ENCODE results near the gene GLS. TPM values are rescaled to one million over a fixed set of nuclear protein-coding genes. Genes with fewer than 3 reads are reported as not detected.
"Not testable (repeated sequence)": the region's sequence is repeated elsewhere in the genome, so short reads cannot be mapped to it uniquely, and the experiment has no call there.

The GLS gene
- total RNA-seq, 2 experiments from 2014 or later: 218 to 227 TPM

GRCh38 chr2:190867212-190867611 is 13.4 kb upstream of the GLS start:
- ATAC-seq (no peak), DNase-seq (no peak)
- no peaks in the 10 kb centered on the region for H3K27me3 Mint-ChIP-seq
- ChIA-PET POLR2A (interaction anchor here (1.7 to 3.0 kb wide), 2 partner anchors 14 to 18 kb away, joined by 4 to 16 read pairs; partner anchors contain the start of gene GLS), CTCF (interaction anchor here (0.6 to 1.2 kb wide), 4 partner anchors 8 to 81 kb away, joined by 3 to 4 read pairs (median 3); no protein-coding TSS in a partner anchor)
- peaks cover 21% of the 10 kb centered on the region for H3K4me1 Mint-ChIP-seq (ENCODE audit: low read depth)
- no peak overlapping the region for H3K27ac Mint-ChIP-seq
- peaks cover 12% of the 10 kb centered on the region for H3K9me3 Mint-ChIP-seq
- no peak for TF ChIP-seq CTCF (IDR thresholded peaks at IDR 0.05)
- peaks cover 8% of the 10 kb centered on the region for H3K36me3 Mint-ChIP-seq (ENCODE audit: low read depth)
- intact Hi-C loops (cut with micrococcal nuclease): no loop called here
- no peak overlapping the region for H3K4me3 Mint-ChIP-seq

DNA sequence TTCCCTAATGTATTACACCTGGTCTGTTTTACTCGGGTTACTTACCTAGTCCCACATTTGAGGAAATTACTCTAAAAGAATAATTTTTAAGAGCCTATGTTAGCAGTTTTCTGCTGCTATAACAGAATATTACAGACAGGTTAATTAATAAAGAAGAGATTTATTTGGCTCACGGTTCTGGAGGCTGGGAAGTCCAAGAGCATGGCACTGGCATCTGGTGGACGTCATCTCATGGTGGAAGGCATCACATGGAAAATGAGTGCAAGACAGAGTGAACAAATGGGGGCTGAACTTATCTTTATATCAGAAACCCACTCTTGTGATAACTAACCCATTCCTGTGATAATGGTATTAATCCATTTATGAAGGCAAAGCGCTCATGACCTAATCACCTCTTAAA is 12.8 kb upstream of the GLS start:
- POLR2A ChIA-PET: interaction anchor here (1.7 kb wide), 1 partner anchor 17 kb away, joined by 4 read pairs; no protein-coding TSS in a partner anchor
- no peak for ATAC-seq
- H3K27me3 Mint-ChIP-seq: no peaks in the 10 kb centered on the region
- peaks cover 14% of the 10 kb centered on the region for H3K4me1 Mint-ChIP-seq (ENCODE audit: low read depth)
- no peak overlapping the region for H3K27ac Mint-ChIP-seq
- peaks cover 6% of the 10 kb centered on the region for H3K9me3 Mint-ChIP-seq
- no peak overlapping the region for H3K4me3 Mint-ChIP-seq
- no peak for DNase-seq
- CTCF ChIA-PET: interaction anchor here (0.6 to 1.1 kb wide), 2 partner anchors 17 kb away, joined by 3 to 4 read pairs; no protein-coding TSS in a partner anchor
- H3K36me3 Mint-ChIP-seq (ENCODE audit: low read depth): peaks cover 2% of the 10 kb centered on the region
- intact Hi-C loops (cut with micrococcal nuclease): no loop called here
- no peak for TF ChIP-seq CTCF (IDR thresholded peaks at IDR 0.05)

DNA sequence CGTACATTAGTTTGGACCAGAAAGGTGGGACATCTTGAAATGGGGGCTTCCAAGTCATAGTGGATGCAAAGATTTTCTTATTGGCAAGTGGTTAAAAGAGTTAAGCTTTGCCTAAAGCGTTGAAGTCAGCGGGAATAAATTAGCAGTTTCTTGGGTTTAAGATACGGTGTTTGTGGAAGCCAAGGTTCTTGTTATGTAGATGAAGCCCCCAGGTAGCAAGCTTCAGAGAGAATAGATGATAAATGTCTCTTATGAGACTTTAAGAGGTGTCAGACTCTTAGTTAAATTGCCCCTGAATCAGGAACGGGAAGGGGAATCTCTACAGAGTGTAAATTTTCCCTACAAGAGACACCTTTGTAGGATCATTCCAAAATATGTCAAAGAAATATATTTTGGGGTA is 10.9 kb upstream of the GLS start:
- Mint-ChIP-seq H3K4me1 (ENCODE audit: low read depth) (no peaks in the 10 kb centered on the region), H3K36me3 (ENCODE audit: low read depth) (no peaks in the 10 kb centered on the region), H3K4me3 (no peak overlapping the region), H3K27ac (no peak overlapping the region), H3K9me3 (peaks cover 4% of the 10 kb centered on the region), H3K27me3 (no peaks in the 10 kb centered on the region)
- intact Hi-C loops (cut with micrococcal nuclease): no loop called here
- TF ChIP-seq CTCF (IDR thresholded peaks at IDR 0.05): no peak
- ChIA-PET POLR2A (interaction anchor here (1.1 to 1.8 kb wide), 2 partner anchors 8 to 12 kb away, joined by 3 to 5 read pairs; no protein-coding TSS in a partner anchor), CTCF (no interaction called here)
- DNase-seq: no peak
- no peak for ATAC-seq

- DNase-seq; H3K9me3 Mint-ChIP-seq; H3K4me3 Mint-ChIP-seq; H3K27ac Mint-ChIP-seq; ATAC-seq; H3K36me3 Mint-ChIP-seq (ENCODE audit: low read depth); H3K27me3 Mint-ChIP-seq; intact Hi-C loops (cut with micrococcal nuclease): not testable (repeated sequence)
- POLR2A ChIA-PET: interaction anchor here (1.1 kb wide), 1 partner anchor 8 kb away, joined by 5 read pairs; no protein-coding TSS in a partner anchor
- H3K4me1 Mint-ChIP-seq (ENCODE audit: low read depth): peaks cover 18% of the 10 kb centered on the region
- CTCF ChIA-PET: interaction anchor here (1.0 kb wide), 1 partner anchor 22 kb away, joined by 4 read pairs; no protein-coding TSS in a partner anchor
Measured at GRCh38 chr2:190873451-190873850, 7.2 kb upstream of the GLS start.

DNA sequence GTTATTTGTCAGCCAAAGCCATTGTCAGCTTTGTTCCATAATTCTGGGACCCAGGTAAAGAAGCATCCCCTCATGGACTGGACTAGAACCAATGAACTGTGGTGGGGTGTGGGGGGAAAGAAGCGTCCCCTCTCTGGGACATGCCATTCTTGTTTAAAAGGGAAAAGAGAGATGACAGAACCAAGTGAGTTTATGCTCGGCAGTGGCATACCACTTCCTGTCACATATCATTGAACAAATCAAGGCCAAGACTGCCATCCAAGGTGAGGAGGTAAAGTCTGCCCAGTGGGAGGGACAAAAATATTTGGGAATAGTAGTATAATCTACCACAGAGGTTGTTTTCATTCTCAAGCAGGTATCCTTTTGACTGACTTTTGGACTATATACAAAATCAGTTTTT is 4.7 kb upstream of the GLS start:
- no peaks in the 10 kb centered on the region for H3K9me3 Mint-ChIP-seq
- peak overlapping the region; percentile 40 for H3K4me3 Mint-ChIP-seq
- ChIA-PET POLR2A (interaction anchor here (1.0 to 1.5 kb wide), 4 partner anchors 9 to 88 kb away, joined by 3 to 8 read pairs (median 4); no protein-coding TSS in a partner anchor), CTCF (interaction anchor here (1.2 to 4.1 kb wide), 3 partner anchors 12 to 117 kb away, joined by 3 to 21 read pairs (median 5); no protein-coding TSS in a partner anchor)
- ATAC-seq (no peak), DNase-seq (peak; percentile 48)
- intact Hi-C loops (cut with micrococcal nuclease): no loop called here
- peaks cover 23% of the 10 kb centered on the region for H3K4me1 Mint-ChIP-seq (ENCODE audit: low read depth)
- H3K27ac Mint-ChIP-seq: peak overlapping the region; percentile 85
- H3K27me3 Mint-ChIP-seq: no peaks in the 10 kb centered on the region
- peaks cover 3% of the 10 kb centered on the region for H3K36me3 Mint-ChIP-seq (ENCODE audit: low read depth)
- no peak for TF ChIP-seq CTCF (IDR thresholded peaks at IDR 0.05)
